NCI-H187 treated with DMSO at 0.1 percent for 48 hours (cell line): ENCODE results near the gene NPEPL1.

Experiments used
- DNase-seq: peaks from one replicate; lab custom pipeline; 2025; lab: John Stamatoyannopoulos, UW

Gene NPEPL1

DNA sequence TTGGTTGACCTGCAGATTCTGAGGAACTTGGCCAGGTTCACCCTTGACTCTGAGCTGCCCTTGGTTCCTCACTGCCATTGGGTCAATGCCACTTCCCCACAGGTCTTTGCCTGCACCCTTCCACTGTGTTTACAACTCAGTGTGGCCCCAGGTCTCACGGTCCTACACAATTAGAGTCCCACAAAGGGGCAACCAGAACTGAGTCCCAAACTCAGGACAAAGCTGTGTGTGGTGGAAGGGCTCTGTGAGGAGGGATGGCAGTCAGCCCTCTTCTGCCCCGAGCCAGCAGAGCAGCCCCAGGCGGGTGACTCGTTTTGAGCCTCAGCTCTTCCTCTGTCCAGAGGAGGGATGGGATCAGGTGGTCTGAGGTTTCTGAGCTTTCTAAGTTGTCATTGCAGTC is 69.5 kb downstream of the NPEPL1 start:
- DNase-seq: no peak

DNA sequence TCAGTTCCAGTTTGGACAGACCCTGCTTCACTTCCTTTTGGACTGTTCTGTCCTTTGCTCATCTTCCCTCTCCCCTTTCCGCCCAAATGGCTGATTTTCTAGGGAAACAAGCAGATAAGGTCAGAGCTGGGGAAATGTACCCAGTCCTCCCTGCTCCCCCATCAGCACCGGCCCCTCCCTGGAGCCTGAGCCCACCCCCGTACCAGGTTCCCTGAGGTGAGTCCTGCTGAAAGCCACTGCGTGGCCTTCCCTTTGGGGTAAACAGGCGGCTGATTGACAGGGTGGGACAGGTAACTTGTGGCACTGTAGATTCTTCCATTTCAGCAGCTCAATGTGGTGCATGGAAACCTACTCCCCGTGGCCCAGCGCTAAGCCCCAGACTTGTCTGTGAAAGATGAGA is 70.5 kb downstream of the NPEPL1 start:
- DNase-seq: no peak
